GM20000 (cell line): ENCODE measurements around the gene LRP1.

ENCODE experiments used
- DNase-seq: peaks from one replicate; pipeline ENCODE4 v3.0.0; 2012; ENCODE audit warnings: low spot score
- TF ChIP-seq, protein P1 (sequence below): IDR thresholded peaks from 2 replicates; pipeline ENCODE4 v1.5.1; 2012; ENCODE audit warnings: mild to moderate bottlenecking, control low read depth; ENCODE audit errors: extremely low read depth, missing control alignments

LRP1 gene

DNA sequence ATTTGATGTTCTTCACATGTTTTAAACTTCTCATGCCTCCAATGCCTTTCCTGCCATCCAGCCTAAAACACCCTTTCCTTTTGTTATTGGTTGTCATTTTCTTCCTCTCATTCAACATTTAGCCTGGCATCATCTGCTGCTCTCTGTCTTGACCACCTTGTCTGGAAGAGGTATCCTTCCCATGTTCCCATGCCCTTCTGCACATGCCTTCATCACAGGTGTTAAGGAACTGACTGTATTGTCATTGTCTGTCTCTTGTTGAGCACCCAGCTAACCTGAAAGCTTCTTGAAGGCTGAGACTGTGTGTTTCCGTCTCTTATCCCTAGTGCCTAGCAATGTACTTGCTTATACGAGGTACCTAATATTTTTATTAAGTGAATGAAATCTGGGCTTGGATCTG lies 4.5 kb upstream of the LRP1 start:
- DNase-seq: no peak
- TF ChIP-seq, protein P1, sequence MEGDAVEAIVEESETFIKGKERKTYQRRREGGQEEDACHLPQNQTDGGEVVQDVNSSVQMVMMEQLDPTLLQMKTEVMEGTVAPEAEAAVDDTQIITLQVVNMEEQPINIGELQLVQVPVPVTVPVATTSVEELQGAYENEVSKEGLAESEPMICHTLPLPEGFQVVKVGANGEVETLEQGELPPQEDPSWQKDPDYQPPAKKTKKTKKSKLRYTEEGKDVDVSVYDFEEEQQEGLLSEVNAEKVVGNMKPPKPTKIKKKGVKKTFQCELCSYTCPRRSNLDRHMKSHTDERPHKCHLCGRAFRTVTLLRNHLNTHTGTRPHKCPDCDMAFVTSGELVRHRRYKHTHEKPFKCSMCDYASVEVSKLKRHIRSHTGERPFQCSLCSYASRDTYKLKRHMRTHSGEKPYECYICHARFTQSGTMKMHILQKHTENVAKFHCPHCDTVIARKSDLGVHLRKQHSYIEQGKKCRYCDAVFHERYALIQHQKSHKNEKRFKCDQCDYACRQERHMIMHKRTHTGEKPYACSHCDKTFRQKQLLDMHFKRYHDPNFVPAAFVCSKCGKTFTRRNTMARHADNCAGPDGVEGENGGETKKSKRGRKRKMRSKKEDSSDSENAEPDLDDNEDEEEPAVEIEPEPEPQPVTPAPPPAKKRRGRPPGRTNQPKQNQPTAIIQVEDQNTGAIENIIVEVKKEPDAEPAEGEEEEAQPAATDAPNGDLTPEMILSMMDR: no peak

DNA sequence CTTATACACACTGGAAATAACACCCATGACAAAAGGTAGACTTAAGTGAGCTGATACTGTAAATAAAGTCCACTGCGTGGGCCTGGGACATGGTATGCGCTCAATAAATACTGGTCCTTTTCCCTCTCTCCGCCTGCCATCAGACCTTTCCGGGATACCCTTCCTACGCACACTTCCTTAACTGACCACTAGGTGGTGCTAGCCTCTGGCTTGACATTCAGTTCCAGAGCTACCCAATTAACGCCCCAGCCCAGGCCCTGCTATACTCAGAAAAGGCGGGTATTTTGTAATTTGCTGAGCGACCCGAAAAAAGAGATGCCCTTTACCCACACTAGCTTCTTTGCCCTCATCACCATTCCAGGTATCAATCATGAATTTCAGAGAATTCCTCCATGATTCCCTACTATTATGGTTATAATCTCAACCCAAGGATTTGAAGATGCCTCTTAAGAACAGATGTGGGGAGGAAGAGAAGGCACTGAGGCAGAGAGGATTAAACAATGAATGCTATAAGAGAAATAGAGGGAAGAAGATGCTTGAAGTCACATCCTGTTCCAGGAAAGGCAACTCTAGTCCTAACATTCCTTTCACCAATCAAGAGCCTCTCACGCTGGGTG lies 3.9 kb upstream of the LRP1 start:
- peak; percentile 77 for DNase-seq
- TF ChIP-seq, protein P1: peak; percentile 82

DNA sequence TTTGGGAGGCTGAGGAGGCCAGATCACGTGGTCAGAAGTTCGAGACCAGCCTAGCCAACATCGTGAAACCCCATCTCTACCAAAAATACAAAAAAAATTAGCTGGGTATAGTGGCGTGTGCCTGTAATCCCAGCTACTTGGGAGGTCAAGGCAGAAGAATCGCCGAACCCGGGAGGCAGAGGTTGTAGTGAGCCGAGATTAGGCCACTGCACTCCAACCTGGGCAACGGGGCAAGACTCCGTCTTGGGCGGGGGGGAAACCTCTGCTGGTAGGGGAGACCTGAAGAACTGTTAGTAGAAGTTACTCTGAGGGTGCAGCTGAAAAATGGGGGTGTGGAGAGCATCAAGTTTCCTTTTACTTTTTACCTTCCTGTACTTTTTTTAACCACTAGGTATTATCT lies 2.2 kb upstream of the LRP1 start:
- TF ChIP-seq, protein P1: no peak

DNA sequence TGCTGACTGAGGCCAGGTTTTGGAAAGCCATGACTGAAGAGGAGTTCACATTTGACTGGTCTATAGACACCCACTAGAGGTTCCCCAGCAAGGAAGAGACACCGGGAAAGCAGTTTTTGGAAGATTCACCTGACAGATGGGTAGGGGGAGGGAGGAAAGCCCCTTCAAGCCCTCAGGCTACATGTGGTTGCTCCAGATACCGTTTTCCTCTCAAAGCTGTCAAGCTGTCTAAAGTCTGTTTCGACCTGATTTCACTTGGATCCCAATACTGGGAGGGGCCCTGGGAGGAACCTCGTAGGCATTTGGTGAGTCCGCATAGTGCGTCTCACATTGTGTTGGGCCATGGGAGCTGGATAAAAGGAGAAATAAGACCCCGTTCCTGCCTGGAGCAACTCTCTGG lies 1.7 kb upstream of the LRP1 start:
- no peak for DNase-seq
- TF ChIP-seq, protein P1: no peak

More for the DNA sequence above, 2.2 kb upstream of the LRP1 start:
- DNase-seq: no peak

DNA sequence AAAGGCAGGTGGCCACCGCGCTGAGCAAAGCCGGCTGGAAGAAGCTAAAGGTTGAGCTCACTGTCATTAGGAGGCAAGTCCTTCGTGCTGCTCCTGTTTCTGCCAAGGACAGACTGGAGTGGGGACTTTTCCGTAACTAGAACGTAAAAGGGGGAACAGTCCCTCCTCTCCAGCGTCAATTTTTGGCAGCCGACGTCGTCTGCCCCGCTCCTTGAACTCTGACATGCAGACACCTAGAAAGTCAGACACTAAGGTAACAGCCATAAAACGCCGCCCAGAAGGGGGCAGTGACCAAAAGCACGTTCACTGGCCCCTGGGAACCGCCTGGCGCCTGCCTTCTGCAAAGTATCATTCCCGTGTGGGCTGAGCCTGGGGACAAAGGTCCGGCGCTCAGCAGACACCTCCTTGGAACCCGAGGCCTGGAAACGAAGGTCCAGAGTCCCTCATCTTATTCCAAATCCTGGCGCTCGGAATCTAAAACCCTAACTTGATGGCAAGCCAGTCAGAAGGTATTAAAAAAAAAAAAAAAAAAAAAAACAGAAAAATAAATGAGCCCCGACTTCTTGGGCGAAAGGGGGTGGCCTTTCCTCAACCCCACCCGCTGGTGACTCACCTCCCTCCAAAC lies 1.1 kb upstream of the LRP1 start:
- TF ChIP-seq, protein P1: peak; percentile 37
- DNase-seq: peak; percentile 51

DNA sequence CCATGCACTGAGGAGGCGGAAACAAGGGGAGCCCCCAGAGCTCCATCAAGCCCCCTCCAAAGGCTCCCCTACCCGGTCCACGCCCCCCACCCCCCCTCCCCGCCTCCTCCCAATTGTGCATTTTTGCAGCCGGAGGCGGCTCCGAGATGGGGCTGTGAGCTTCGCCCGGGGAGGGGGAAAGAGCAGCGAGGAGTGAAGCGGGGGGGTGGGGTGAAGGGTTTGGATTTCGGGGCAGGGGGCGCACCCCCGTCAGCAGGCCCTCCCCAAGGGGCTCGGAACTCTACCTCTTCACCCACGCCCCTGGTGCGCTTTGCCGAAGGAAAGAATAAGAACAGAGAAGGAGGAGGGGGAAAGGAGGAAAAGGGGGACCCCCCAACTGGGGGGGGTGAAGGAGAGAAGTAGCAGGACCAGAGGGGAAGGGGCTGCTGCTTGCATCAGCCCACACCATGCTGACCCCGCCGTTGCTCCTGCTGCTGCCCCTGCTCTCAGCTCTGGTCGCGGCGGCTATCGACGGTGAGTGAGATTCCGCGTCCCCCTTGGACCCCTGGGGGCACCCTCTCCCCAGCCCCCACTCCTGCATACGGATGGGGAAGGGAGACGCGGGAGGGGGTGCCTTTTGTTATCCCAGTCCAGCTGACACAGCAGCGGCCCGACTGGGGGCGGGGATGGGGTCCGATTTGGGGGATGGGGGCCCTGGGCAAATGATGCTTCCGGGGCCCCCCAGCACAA lies 400 bp downstream of the LRP1 start:
- TF ChIP-seq, protein P1: no peak
- DNase-seq: no peak

DNA sequence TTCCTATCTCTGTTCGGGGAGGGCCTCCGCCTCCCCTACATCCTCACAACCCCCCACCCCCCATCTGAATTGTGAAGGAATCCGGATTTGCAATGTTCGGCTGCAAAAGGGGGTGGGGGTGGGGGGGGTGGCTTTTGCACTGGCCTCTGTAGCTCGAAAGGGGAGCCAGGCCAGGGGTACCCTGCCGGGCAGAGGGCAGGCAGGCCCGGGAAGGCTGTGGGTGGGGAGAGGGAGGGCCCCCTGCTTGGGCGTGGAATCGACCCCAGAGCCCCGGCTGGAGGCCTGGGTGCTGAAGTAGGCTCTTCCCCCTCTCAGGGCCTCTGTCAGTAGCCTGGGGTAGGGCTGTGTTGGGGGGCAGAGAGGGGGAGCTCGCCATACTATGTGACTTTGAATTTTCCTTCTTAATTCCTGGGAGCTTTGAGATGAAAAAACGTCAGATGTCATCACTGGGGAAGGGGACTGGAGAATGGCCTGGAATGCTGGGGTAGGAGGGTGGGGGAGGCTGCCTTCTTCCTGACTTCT lies 1.1 kb downstream of the LRP1 start:
- no peak for DNase-seq
- TF ChIP-seq, protein P1: no peak
